ENCODE measurements around the gene ACOX3. TPM values are rescaled to one million over a fixed set of nuclear protein-coding genes. Genes with fewer than 3 reads are reported as not detected.

ACOX3 gene
- total RNA-seq, 1 experiment from 2014 or later: 21.0 TPM

- intact Hi-C loops (cut with micrococcal nuclease; ENCODE audit: unreplicated experiment): no loop called here
- H3K9me3 ChIP-seq (ENCODE audit: insufficient read depth, low read depth): no peaks in the 10 kb centered on the region
- POLR2A ChIA-PET (ENCODE audit: unreplicated experiment): no interaction called here
- no TSS peak for BruUV-seq (replicated peaks)
- TF ChIP-seq CTCF (conservative IDR thresholded peaks at IDR 0.05): no peak
- no peak overlapping the region for H3K4me2 ChIP-seq
- no peak overlapping the region for H3K4me3 ChIP-seq
- CTCF ChIA-PET: no interaction called here
- H3K27me3 ChIP-seq (ENCODE audit: insufficient read depth, low read depth): no peaks in the 10 kb centered on the region
- no peak overlapping the region for H3K27ac ChIP-seq
- H4K20me1 ChIP-seq (ENCODE audit: insufficient read depth): no peaks in the 10 kb centered on the region
- no peaks in the 10 kb centered on the region for H3K4me1 ChIP-seq (replicated peaks; ENCODE audit: insufficient read depth)
- H2AFZ ChIP-seq: no peak overlapping the region
- no peaks in the 10 kb centered on the region for H3K79me2 ChIP-seq (ENCODE audit: low read depth)
- DNase-seq: no peak
- H3F3A ChIP-seq (ENCODE audit: insufficient read depth, low read depth): no peaks in the 10 kb centered on the region
- no peaks in the 10 kb centered on the region for H3K9me2 ChIP-seq (ENCODE audit: insufficient read depth)
- H3K36me3 ChIP-seq (ENCODE audit: low read depth): no peaks in the 10 kb centered on the region
These were observed 93.5 kb downstream of the ACOX3 start for GRCh38 chr4:8346838-8347605.

- no peaks in the 10 kb centered on the region for H3K9me2 ChIP-seq (ENCODE audit: insufficient read depth)
- no peaks in the 10 kb centered on the region for H3K4me1 ChIP-seq (replicated peaks; ENCODE audit: insufficient read depth)
- H3K36me3 ChIP-seq (ENCODE audit: low read depth): no peaks in the 10 kb centered on the region
- H4K20me1 ChIP-seq (ENCODE audit: insufficient read depth): no peaks in the 10 kb centered on the region
- CTCF ChIA-PET: no interaction called here
- no peaks in the 10 kb centered on the region for H3K27me3 ChIP-seq (ENCODE audit: insufficient read depth, low read depth)
- H3K27ac ChIP-seq: no peak overlapping the region
- intact Hi-C loops (cut with micrococcal nuclease; ENCODE audit: unreplicated experiment): no loop called here
- no peak overlapping the region for H3K4me3 ChIP-seq
- H2AFZ ChIP-seq: no peak overlapping the region
- DNase-seq: no peak
- no TSS peak for BruUV-seq (replicated peaks)
- TF ChIP-seq EZH2 (IDR thresholded peaks at IDR 0.05; ENCODE audit: low read depth) (no peak), CTCF (conservative IDR thresholded peaks at IDR 0.05) (no peak)
- H3F3A ChIP-seq (ENCODE audit: insufficient read depth, low read depth): no peaks in the 10 kb centered on the region
- no peaks in the 10 kb centered on the region for H3K79me2 ChIP-seq (ENCODE audit: low read depth)
- H3K9me3 ChIP-seq (ENCODE audit: insufficient read depth, low read depth): no peaks in the 10 kb centered on the region
- POLR2A ChIA-PET (ENCODE audit: unreplicated experiment): no interaction called here
- no peak overlapping the region for H3K4me2 ChIP-seq
These were observed 94.3 kb downstream of the ACOX3 start for GRCh38 chr4:8345946-8346814.

GRCh38 chr4:8345053-8345945 is 95.2 kb downstream of the ACOX3 start:
- CTCF ChIA-PET: no interaction called here
- no peaks in the 10 kb centered on the region for H3K36me3 ChIP-seq (ENCODE audit: low read depth)
- POLR2A ChIA-PET (ENCODE audit: unreplicated experiment): no interaction called here
- no peaks in the 10 kb centered on the region for H3K4me1 ChIP-seq (replicated peaks; ENCODE audit: insufficient read depth)
- no peaks in the 10 kb centered on the region for H3K79me2 ChIP-seq (ENCODE audit: low read depth)
- intact Hi-C loops (cut with micrococcal nuclease; ENCODE audit: unreplicated experiment): no loop called here
- no peaks in the 10 kb centered on the region for H4K20me1 ChIP-seq (ENCODE audit: insufficient read depth)
- H3F3A ChIP-seq (ENCODE audit: insufficient read depth, low read depth): no peaks in the 10 kb centered on the region
- no peak overlapping the region for H2AFZ ChIP-seq
- H3K4me3 ChIP-seq: no peak overlapping the region
- TF ChIP-seq CTCF (conservative IDR thresholded peaks at IDR 0.05) (no peak), EZH2 (IDR thresholded peaks at IDR 0.05; ENCODE audit: low read depth) (no peak)
- no TSS peak for BruUV-seq (replicated peaks)
- H3K9me2 ChIP-seq (ENCODE audit: insufficient read depth): no peaks in the 10 kb centered on the region
- H3K27ac ChIP-seq: no peak overlapping the region
- H3K9me3 ChIP-seq (ENCODE audit: insufficient read depth, low read depth): no peaks in the 10 kb centered on the region
- no peaks in the 10 kb centered on the region for H3K27me3 ChIP-seq (ENCODE audit: insufficient read depth, low read depth)
- H3K4me2 ChIP-seq: no peak overlapping the region
- DNase-seq: no peak
